HG02840 (cell line): Measurements from ENCODE around the gene VPS8.

ENCODE experiments used
- ATAC-seq: cut with Tn5 transposase; IDR thresholded peaks from one replicate; pipeline ENCODE4 v1.9.1; 2021; ENCODE audit warnings: mild to moderate bottlenecking, moderate library complexity, moderate number of reproducible peaks; ENCODE audit not compliant: unreplicated experiment, low FRiP score

VPS8 gene

GRCh38 chr3:184811999-184812661 is at the start of gene VPS8:
TSS of gene VPS8 (plus strand) at chr3:184812166. CDS start at chr3:184824633, 12,467 bp downstream.
- ATAC-seq = peak; percentile 91

GRCh38 chr3:184764191-184764590 is 47.8 kb upstream of the VPS8 start:
- ATAC-seq = no peak

GRCh38 chr3:184765047-184765729 is 46.8 kb upstream of the VPS8 start:
- ATAC-seq = no peak

- ATAC-seq = no peak
Measured at GRCh38 chr3:184765730-184766074, 46.3 kb upstream of the VPS8 start.

GRCh38 chr3:184766555-184767261 is 45.3 kb upstream of the VPS8 start:
- no peak for ATAC-seq

- no peak for ATAC-seq
Measured at GRCh38 chr3:184767377-184767776, 44.6 kb upstream of the VPS8 start.

GRCh38 chr3:184769382-184770170 is 42.4 kb upstream of the VPS8 start:
- no peak for ATAC-seq

GRCh38 chr3:184770541-184770940 is 41.4 kb upstream of the VPS8 start:
- no peak for ATAC-seq

GRCh38 chr3:184771301-184772127 is 40.5 kb upstream of the VPS8 start:
- ATAC-seq = no peak

GRCh38 chr3:184772667-184773272 is 39.2 kb upstream of the VPS8 start:
- ATAC-seq = no peak

GRCh38 chr3:184773283-184774186 is 38.4 kb upstream of the VPS8 start:
- ATAC-seq = no peak

GRCh38 chr3:184776916-184777315 is 35.0 kb upstream of the VPS8 start:
- no peak for ATAC-seq

- ATAC-seq = no peak
Measured at GRCh38 chr3:184777566-184778356, 34.2 kb upstream of the VPS8 start.

GRCh38 chr3:184778426-184779332 is 33.3 kb upstream of the VPS8 start:
- ATAC-seq = no peak

GRCh38 chr3:184780981-184781515 is 30.9 kb upstream of the VPS8 start:
- no peak for ATAC-seq

GRCh38 chr3:184781801-184782200 is 30.2 kb upstream of the VPS8 start:
- no peak for ATAC-seq

- ATAC-seq = no peak
Measured at GRCh38 chr3:184783319-184783718, 28.6 kb upstream of the VPS8 start.
